SK-N-MC (cell line): ENCODE results near the gene SV2C.

Experiments used
- DNase-seq: peaks from one replicate; pipeline ENCODE4 v3.0.0-alpha.2; 2011; ENCODE audit warnings: low read depth, low spot score
- H3K27ac ChIP-seq: fragments of 200-600 bp; sonication (generic); 2 replicates; pipeline ENCODE4 v1.5.1; 2016; ENCODE audit warnings: mixed run types
- H3K36me3 ChIP-seq: fragments of 200-600 bp; sonication (generic); 2 replicates; pipeline ENCODE4 v1.6.1; 2017; ENCODE audit warnings: antibody characterized with exemption, low read length, mixed read lengths; ENCODE audit not compliant: insufficient read depth
- H3K4me3 ChIP-seq: fragments of 200-600 bp; sonication (generic); 2 replicates; pipeline ENCODE4 v1.5.1; 2016
- H3K9ac ChIP-seq: fragments of 200-600 bp; sonication (generic); 2 replicates; pipeline ENCODE4 v1.8.0; 2017; ENCODE audit warnings: mixed run types, mixed read lengths; ENCODE audit not compliant: insufficient read length
- H3K9me3 ChIP-seq: fragments of 200-600 bp; sonication (generic); 2 replicates; pipeline ENCODE4 v1.6.1; 2017; ENCODE audit warnings: low read depth, mild to moderate bottlenecking, antibody characterized with exemption, low read length, moderate library complexity, mixed read lengths
- EZH2 ChIP-seq: fragments of 200-600 bp; sonication (generic); IDR thresholded peaks from one replicate; pipeline ENCODE4 v1.6.1; 2017; ENCODE audit warnings: antibody characterized with exemption
- FOXP2 ChIP-seq: optimal IDR thresholded peaks from 2 replicates; pipeline ENCODE3; 2011; ENCODE audit warnings: mild to moderate bottlenecking, moderate library complexity; ENCODE audit not compliant: insufficient read depth; ENCODE audit errors: extremely low read length, control extremely low read depth
- POLR2AphosphoS5 ChIP-seq: IDR thresholded peaks from 2 replicates; pipeline ENCODE4 v1.6.1; 2012; ENCODE audit warnings: mild to moderate bottlenecking, low read depth, low read length, borderline replicate concordance

Gene SV2C

DNA sequence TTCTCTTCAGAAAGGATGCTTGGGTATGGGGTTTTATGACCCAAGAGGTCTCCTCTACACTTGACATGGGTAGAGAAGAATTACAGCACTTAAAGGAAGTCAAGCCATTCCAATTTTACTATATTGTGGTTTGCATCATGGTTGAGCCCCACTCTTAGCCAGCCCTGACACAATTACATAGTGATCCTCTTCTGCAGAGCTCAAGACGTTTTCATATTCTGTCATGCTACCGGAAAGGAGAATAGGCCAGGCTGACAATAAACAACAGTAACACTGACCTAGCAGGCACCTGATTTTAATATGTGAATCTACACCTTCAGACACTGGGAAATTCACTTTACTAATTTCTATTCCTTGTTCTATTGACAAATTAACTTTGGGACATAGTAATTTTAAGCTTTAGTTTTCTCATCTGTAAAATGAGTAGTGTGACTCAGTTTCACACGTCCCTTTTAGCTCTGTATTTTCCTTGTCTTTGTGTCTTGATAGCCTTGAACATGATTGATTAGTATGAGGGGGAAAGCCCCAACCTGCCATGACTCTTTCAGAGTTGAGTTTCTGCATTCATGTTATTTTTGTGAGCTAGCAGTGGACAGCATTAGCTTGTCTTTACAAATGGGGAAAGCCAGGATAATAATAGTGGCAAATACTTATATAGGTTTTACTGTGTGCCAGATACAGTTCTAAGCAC is 83.8 kb downstream of the SV2C start:
- no peak for DNase-seq
- H3K4me3 ChIP-seq: no peak overlapping the region
- no peaks in the 10 kb centered on the region for H3K36me3 ChIP-seq
- no peak overlapping the region for H3K27ac ChIP-seq
- TF ChIP-seq FOXP2 (no peak), EZH2 (no peak), POLR2AphosphoS5 (no peak)
- H3K9me3 ChIP-seq: no peaks in the 10 kb centered on the region
- no peak overlapping the region for H3K9ac ChIP-seq

DNA sequence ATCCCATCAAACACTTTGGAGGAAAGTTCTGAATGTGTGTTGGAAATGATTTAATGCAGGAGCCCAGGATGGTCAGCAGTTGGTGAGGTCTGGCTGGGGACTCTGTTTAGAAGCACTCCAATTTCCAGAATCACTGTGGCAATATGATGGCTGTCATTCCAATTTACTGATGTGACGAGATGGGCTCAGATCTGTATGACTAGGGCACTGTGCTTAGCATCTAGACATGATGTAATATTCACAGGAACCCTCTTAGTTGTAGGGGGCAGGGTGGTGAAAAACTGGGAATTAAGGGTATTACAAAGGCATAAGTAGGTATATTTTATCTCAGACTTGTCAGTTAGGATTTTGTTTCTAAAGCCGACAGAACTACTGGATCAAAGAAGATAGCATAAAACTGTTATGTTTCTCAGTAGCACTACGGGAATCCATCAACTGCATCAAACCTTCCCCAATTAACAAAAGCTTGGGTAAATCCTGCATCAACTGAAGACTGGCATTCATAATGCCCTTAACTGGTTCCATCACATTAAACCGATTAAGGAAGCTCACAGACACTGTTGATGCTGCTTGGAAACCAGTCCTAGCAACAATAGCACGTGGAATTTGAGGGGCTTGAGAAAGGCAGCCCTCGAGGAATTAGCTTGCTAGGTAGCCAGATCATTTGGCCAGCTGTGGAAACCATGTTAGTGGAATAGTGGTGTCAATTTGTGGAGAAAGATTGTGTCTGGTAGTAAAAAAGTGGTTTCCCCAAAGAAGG is 86.1 kb downstream of the SV2C start:
- no peaks in the 10 kb centered on the region for H3K9me3 ChIP-seq
- no peak overlapping the region for H3K27ac ChIP-seq
- TF ChIP-seq EZH2 (no peak), POLR2AphosphoS5 (no peak), FOXP2 (no peak)
- no peaks in the 10 kb centered on the region for H3K36me3 ChIP-seq
- DNase-seq: no peak
- no peak overlapping the region for H3K9ac ChIP-seq
- no peak overlapping the region for H3K4me3 ChIP-seq

DNA sequence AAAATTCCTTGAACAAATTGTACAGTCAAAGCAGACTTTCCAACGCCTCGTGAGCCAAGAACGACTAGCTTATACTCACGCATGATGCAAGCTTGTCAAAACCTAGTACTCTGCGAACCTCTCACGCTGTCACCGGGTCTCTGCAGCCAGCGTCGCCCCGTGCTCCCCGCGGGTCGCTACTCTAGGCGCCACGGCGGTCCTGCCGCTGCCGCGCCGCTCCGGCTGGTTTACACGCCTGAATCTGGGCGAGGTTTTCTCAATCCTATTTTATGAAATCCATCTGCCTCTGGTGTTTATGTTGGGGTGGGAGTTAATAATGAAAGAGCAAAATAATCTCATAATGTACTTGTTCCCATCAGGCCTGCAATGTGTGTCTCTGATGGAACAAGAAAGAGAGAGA is 90.9 kb downstream of the SV2C start:
- H3K4me3 ChIP-seq: no peak overlapping the region
- H3K27ac ChIP-seq: no peak overlapping the region
- TF ChIP-seq POLR2AphosphoS5 (no peak), FOXP2 (no peak), EZH2 (no peak)
- H3K36me3 ChIP-seq: no peaks in the 10 kb centered on the region
- no peak overlapping the region for H3K9ac ChIP-seq
- DNase-seq: no peak
- H3K9me3 ChIP-seq: no peaks in the 10 kb centered on the region

DNA sequence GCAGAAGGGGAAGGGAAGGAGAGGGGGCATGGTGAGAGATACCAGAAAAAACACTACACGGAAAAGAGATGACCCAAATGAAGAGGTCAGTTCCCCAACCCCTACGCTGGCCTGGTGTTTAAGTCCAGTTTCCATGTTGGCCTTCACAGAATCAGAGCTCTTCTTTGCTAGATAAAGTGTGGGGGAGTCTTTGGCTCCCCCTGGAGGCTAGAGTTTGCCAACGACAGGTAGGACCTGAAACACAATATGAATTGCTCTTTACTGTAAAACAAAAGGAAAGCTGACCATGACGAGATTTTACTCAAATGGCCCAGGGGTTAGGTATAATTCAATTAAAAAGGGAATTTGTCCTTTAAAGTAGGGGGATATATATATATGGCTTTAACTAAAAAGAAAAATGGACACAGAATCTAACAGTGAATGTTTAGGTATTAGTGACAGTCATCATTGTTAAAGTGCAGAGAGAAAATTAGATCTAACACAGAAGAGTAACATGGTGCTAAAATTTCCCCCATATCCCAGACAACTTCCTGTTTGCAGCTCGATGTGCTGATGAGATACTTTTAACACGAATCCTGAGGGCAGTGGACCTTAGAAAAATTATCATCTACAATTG is 92.0 kb downstream of the SV2C start:
- H3K4me3 ChIP-seq: no peak overlapping the region
- no peak overlapping the region for H3K27ac ChIP-seq
- H3K9me3 ChIP-seq: no peaks in the 10 kb centered on the region
- TF ChIP-seq FOXP2 (no peak), POLR2AphosphoS5 (no peak), EZH2 (no peak)
- H3K36me3 ChIP-seq: no peaks in the 10 kb centered on the region
- DNase-seq: no peak
- peak overlapping the region; percentile 4 for H3K9ac ChIP-seq

DNA sequence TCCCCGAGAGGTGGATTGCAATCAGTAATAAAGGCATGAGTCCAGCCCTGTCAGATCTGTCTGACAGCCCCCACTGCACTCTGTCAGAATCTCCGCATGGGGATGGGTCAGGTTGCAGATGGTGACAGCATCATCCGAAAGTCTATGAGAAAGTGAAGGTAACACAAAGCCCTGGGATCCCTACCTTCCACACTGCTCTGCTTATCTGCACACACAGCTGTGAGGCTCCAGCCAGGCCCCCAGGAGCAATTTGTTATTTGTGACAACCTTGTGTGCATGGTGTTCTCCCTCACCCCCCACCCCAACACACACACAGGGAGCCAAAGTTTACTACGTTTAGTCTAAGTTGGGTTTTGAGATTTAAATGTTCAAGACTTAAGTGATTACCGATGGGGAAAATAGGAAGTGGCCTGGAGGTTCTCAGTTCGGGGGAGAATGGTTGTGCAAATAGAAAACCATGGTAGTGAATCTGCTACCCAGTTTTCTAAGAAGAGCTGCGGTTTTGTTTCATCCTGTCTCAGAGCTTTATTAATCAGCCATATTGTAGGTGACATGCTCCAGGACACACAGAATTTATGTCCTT is 92.7 kb downstream of the SV2C start:
- H3K27ac ChIP-seq: peak overlapping the region; percentile 23; the same call in 1 of the 2 replicates
- H3K9ac ChIP-seq: no peak overlapping the region
- no peak for TF ChIP-seq FOXP2
- TF ChIP-seq EZH2: no peak
- no peak for TF ChIP-seq POLR2AphosphoS5

DNA sequence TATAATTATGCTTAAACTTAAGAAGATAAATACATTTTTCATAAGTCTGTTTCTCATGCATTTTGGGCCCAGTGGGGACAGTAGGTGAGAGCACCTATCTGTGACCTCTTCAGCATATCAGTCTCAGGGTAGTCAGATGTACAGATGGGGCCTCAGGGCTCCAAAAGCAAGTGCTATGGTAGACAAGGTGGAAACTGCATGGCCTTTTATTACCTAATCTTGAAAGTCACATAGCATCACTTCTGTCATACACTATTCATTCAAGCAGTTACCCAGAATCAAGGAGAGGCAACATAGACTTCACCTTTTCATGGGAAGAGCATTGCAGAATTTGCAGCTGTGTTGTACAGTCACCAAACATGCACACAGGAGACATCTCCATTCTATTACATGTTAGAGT is 94.8 kb downstream of the SV2C start:
- Histone ChIP-seq H3K27ac (no peak overlapping the region), H3K9me3 (no peaks in the 10 kb centered on the region), H3K4me3 (no peak overlapping the region), H3K36me3 (no peaks in the 10 kb centered on the region), H3K9ac (no peak overlapping the region)
- no peak for TF ChIP-seq FOXP2
- no peak for TF ChIP-seq POLR2AphosphoS5
- no peak for DNase-seq

More for the DNA sequence above, 92.7 kb downstream of the SV2C start:
- no peaks in the 10 kb centered on the region for H3K36me3 ChIP-seq
- no peak overlapping the region for H3K4me3 ChIP-seq
- no peaks in the 10 kb centered on the region for H3K9me3 ChIP-seq
- no peak for DNase-seq

DNA sequence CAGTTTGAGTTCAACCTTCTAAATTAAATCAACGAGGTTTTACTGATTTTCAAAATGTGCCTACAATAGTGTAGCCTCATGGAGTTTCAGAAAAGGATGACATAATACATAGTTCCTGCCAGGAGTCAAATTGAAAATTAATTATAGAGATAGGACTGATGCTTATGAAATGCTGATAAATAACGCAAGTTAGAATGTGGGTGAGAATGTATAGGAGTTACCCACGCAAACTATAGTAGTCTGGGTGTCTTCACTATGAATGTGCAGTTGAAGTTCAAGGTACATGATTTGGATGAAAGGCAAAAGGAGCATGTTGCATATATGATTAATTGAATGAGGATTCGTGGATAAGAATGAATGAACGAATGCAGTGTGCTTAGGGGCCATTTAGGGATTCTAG is 95.7 kb downstream of the SV2C start:
- H3K27ac ChIP-seq: no peak overlapping the region

DNA sequence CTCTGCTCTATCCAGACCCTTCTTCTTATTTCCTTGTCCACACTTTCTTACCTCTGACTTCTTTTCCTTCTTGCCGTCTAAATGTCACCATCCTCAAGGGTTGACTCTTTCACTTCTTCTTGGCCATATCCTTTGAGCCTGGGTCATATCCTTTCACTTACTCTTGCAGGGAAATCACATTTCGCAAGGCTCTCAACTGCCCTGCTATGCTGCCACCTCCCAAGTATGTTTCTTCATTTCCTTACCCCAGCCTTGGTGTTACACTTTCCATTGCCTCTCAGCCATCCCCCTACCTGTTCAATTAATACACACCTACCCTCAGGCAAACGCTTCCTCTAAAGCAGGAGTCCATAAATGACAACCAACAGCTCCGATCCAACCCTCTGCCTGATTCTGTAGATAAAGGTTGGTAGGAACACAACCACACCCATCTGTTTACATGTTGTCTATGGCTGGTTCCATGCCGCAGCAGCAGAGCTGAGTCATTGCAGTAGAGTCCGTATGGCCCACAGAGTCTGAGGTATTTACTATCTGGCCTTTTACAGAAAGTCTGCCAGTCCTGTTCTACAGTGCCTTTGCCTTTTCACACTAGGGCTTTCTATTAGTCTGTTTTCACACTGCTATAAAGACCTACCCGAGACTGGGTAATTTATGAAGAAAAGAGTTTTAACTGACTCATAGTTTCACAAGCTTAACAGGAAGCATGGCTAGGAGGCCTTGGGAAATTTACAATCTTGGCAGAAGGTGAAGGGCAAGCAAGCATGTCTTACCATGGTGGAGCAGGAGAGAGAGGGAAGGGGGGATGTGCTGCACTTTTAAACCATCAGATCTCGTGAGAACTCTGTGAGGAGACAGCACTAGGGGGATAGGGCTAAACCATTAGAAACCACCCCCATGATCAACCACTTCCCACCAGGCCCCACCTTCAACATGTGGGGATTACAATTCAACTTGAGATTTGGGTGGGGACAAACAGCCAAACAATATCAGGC is 97.9 kb downstream of the SV2C start:
- TF ChIP-seq FOXP2: no peak
- no peak for TF ChIP-seq EZH2
- TF ChIP-seq POLR2AphosphoS5: no peak
- Histone ChIP-seq H3K4me3 (no peak overlapping the region), H3K9ac (no peak overlapping the region), H3K27ac (0 out of 2 replicates have a peak overlapping the region, but pooled peaks have one; percentile 57), H3K36me3 (no peaks in the 10 kb centered on the region), H3K9me3 (no peaks in the 10 kb centered on the region)
- no peak for DNase-seq

More for the DNA sequence above, 95.7 kb downstream of the SV2C start:
- TF ChIP-seq EZH2 (no peak), POLR2AphosphoS5 (no peak), FOXP2 (no peak)
- H3K36me3 ChIP-seq: no peaks in the 10 kb centered on the region
- H3K9ac ChIP-seq: no peak overlapping the region
- DNase-seq: no peak
- H3K4me3 ChIP-seq: no peak overlapping the region
- no peaks in the 10 kb centered on the region for H3K9me3 ChIP-seq
